Endothelial cell of umbilical vein (primary cell): ENCODE results near the gene PSME3. TPM values are rescaled to one million over a fixed set of nuclear protein-coding genes. Genes with fewer than 3 reads are reported as not detected.

Source experiments
- BruUV-seq: library from RNA; stranded (reverse); fragments of 400-500 nt; replicated peaks from 2 replicates; lab custom pipeline; 2021; lab: Mats Ljungman, UMichigan
- CTCF ChIA-PET: fragments of 300-600, 350-600 bp; sonication (Branson Sonifier 250); formaldehyde crosslinking; loops from one replicate; lab custom pipeline; 2021; ENCODE audit warnings: antibody characterized with exemption, inconsistent platforms; lab: Charles Lee
- POLR2A ChIA-PET: fragments of 300-600, 350-600 bp; sonication (Branson Sonifier 250); formaldehyde crosslinking; loops from one replicate; lab custom pipeline; 2021; ENCODE audit warnings: antibody characterized with exemption, inconsistent platforms; lab: Charles Lee
- DNase-seq: peaks from one replicate; pipeline ENCODE4 v3.0.0-alpha.2; 2011; ENCODE audit warnings: low read depth, low spot score
- FAIRE-seq: peaks from 2 replicates; lab custom pipeline; 2011; peaks lifted over from hg19 to GRCh38; lab: Jason Lieb, UNC
- H2AFZ ChIP-seq: 2 replicates; pipeline ENCODE4 v1.6.0; 2012; ENCODE audit warnings: low read depth, low read length, control low read depth, inconsistent platforms
- H3K27ac ChIP-seq: 2 replicates; pipeline ENCODE4 v1.5.1; 2011; ENCODE audit warnings: low read depth, mild to moderate bottlenecking, control low read depth, low read length, moderate library complexity; ENCODE audit not compliant: insufficient read depth
- H3K27me3 ChIP-seq, 2 experiments: 2 replicates each; pipeline versions ENCODE4 v1.6.0 to v1.6.1; 2011; ENCODE audit warnings: low read length in 2 of 2, mixed read lengths in 1 of 2; ENCODE audit not compliant: control insufficient read depth in 2 of 2, insufficient read depth in 2 of 2
- H3K36me3 ChIP-seq, 2 experiments: 2 replicates in 1 of 2; 3 replicates in 1 of 2; pipeline ENCODE4 v1.5.1; 2011; ENCODE audit warnings: low read length in 2 of 2, mild to moderate bottlenecking in 1 of 2, moderate library complexity in 1 of 2; ENCODE audit not compliant: control insufficient read depth in 2 of 2, insufficient read depth in 2 of 2; ENCODE audit errors: extremely low read depth in 1 of 2
- H3K4me1 ChIP-seq: 3 replicates; pipeline ENCODE4 v1.5.1; 2011; ENCODE audit warnings: mild to moderate bottlenecking, low read length; ENCODE audit not compliant: control insufficient read depth, insufficient read depth; ENCODE audit errors: extremely low read depth
- H3K4me2 ChIP-seq: 2 replicates; pipeline ENCODE4 v1.6.1; 2011; ENCODE audit warnings: low read length, control low read depth, mixed read lengths; ENCODE audit not compliant: insufficient read depth
- H3K4me3 ChIP-seq, 3 experiments: fragments of 200-600 bp in 1 of 3; sonication (generic), shearing (Covaris generic) in 1 of 3; replicated peaks in 1 of 3; 2 replicates each; pipeline ENCODE4 v1.5.1; 2011 to 2016; ENCODE audit warnings: control low read depth in 3 of 3, low read length in 3 of 3, mild to moderate bottlenecking in 2 of 3, inconsistent platforms in 1 of 3, low read depth in 1 of 3, moderate library complexity in 1 of 3; ENCODE audit not compliant: insufficient read depth in 1 of 3
- H3K79me2 ChIP-seq: 2 replicates; pipeline ENCODE4 v1.6.0; 2012; ENCODE audit warnings: low read length, inconsistent platforms; ENCODE audit not compliant: control insufficient read depth, insufficient read depth
- H3K9ac ChIP-seq: replicated peaks from 2 replicates; pipeline ENCODE3; 2011; ENCODE audit warnings: low read length, control low read depth; ENCODE audit not compliant: insufficient read depth; ENCODE audit errors: extremely low read depth
- H3K9me1 ChIP-seq: replicated peaks from 3 replicates; pipeline ENCODE4 v1.6.0; 2011; ENCODE audit warnings: mild to moderate bottlenecking, low read length; ENCODE audit not compliant: control insufficient read depth, insufficient read depth; ENCODE audit errors: extremely low read depth
- H3K9me3 ChIP-seq: replicated peaks from 2 replicates; pipeline ENCODE4 v1.5.1; 2012; ENCODE audit warnings: low read length, inconsistent platforms; ENCODE audit not compliant: control insufficient read depth, insufficient read depth
- H4K20me1 ChIP-seq: replicated peaks from 2 replicates; pipeline ENCODE3; 2011; ENCODE audit warnings: mild to moderate bottlenecking, low read length; ENCODE audit not compliant: control insufficient read depth, insufficient read depth; ENCODE audit errors: extremely low read depth
- EZH2 ChIP-seq: IDR thresholded peaks from 2 replicates; pipeline ENCODE4 v1.6.1; 2012; ENCODE audit warnings: borderline replicate concordance, low read depth, mild to moderate bottlenecking, moderate library complexity, low read length, inconsistent platforms; ENCODE audit not compliant: severe bottlenecking
- FOS ChIP-seq: IDR thresholded peaks from 2 replicates; pipeline ENCODE4 v1.6.1; 2011; ENCODE audit warnings: mild to moderate bottlenecking, low read length, moderate library complexity, borderline replicate concordance; ENCODE audit not compliant: insufficient read depth
- GATA2 ChIP-seq: IDR thresholded peaks from 2 replicates; pipeline ENCODE4 v1.7.0; 2011; ENCODE audit warnings: low read depth, mild to moderate bottlenecking, moderate library complexity, mixed read lengths, low read length; ENCODE audit not compliant: insufficient read length, insufficient read depth
- JUN ChIP-seq: IDR thresholded peaks from 2 replicates; pipeline ENCODE4 v1.6.1; 2011; ENCODE audit warnings: borderline replicate concordance, low read depth; ENCODE audit not compliant: insufficient read length, insufficient read depth
- POLR2A ChIP-seq: IDR thresholded peaks from 2 replicates; pipeline ENCODE4 v1.6.1; 2012; ENCODE audit warnings: low read depth, mild to moderate bottlenecking, control low read depth, low read length
- POLR2AphosphoS5 ChIP-seq: IDR thresholded peaks from 2 replicates; pipeline ENCODE4 v1.6.1; 2012; ENCODE audit warnings: low read depth, mild to moderate bottlenecking, control low read depth, low read length, moderate library complexity; ENCODE audit not compliant: insufficient read depth
- dilution Hi-C: fragments of 300-500 bp; cut with MboI; formaldehyde crosslinking; loops from one replicate; pipeline ENCODE4 v1.15.0; 2019; ENCODE audit warnings: low sequenced_read_pairs; ENCODE audit not compliant: extremely low pct_ligation_motif_present
- intact Hi-C: fragments of 100-400 bp; cut with micrococcal nuclease; formaldehyde crosslinking; loops from one replicate; pipeline ENCODE4 v1.10.0; 2022
- polyA plus RNA-seq, 4 experiments: library from polyadenylated mRNA; depleted of rRNA in 3 of 4; stranded (reverse) in 3 of 4; unstranded in 1 of 4; fragments of >200 nt; gene quantifications; 2 replicates each; pipeline versions ENCODE4 v1.2.1 to v1.2.3, GENCODE V29; 2011 to 2012; ENCODE audit warnings: missing spikeins in 1 of 4
- total RNA-seq: library from RNA; stranded (reverse); gene quantifications from 2 replicates; pipeline ENCODE4 v1.2.3, GENCODE V29; 2021
- TF ChIP-seq, protein P1 (sequence below), 2 donors: IDR thresholded peaks; 1 replicate in 1 of 2; 2 replicates in 1 of 2; pipeline ENCODE4 v1.5.1; 2011; ENCODE audit warnings: low read length in 2 of 2, mild to moderate bottlenecking in 2 of 2, moderate library complexity in 2 of 2, control low read depth in 1 of 2, inconsistent platforms in 1 of 2, low read depth in 1 of 2; ENCODE audit not compliant: insufficient read depth in 1 of 2; ENCODE audit errors: extremely low read depth in 1 of 2

Gene PSME3
- total and polyA plus RNA-seq, 2 donors (not counting 3 experiments of a cell fraction or from before 2014, with no cell fraction given): 98.4 to 126 TPM

- DNase-seq: no peak
- H3K4me3 ChIP-seq: peak overlapping the region; percentile 58 to 81 (median 80)
- POLR2A ChIA-PET: no interaction called here
- CTCF ChIA-PET: interaction anchor here (0.5 to 3.0 kb wide), 6 partner anchors 9 to 164 kb away, joined by 3 to 18 read pairs (median 4); partner anchors contain the start of genes BECN1 and RPL27
- peak overlapping the region; percentile 73 for H3K4me2 ChIP-seq
- intact Hi-C loops: loop anchor here (1.0 kb wide), 1 partner anchor 36 kb away; the partner anchor contains the start of genes CNTD1 and COA3
- FAIRE-seq: no peak
- H3K9me1 ChIP-seq: no peaks in the 10 kb centered on the region
- H3K4me1 ChIP-seq: peaks cover 17% of the 10 kb centered on the region
- peak overlapping the region; percentile 86 for H3K9ac ChIP-seq
- no peaks in the 10 kb centered on the region for H3K9me3 ChIP-seq
- H3K79me2 ChIP-seq: peaks cover 26% of the 10 kb centered on the region
- no peaks in the 10 kb centered on the region for H4K20me1 ChIP-seq
- BruUV-seq: TSS peak; percentile 50
- peaks cover 13 to 15% of the 10 kb centered on the region in 2 experiments for H3K36me3 ChIP-seq
- peaks cover 0 to 3% of the 10 kb centered on the region in 2 experiments for H3K27me3 ChIP-seq
- TF ChIP-seq JUN: no peak
- dilution Hi-C loops: no loop called here
- peak overlapping the region; percentile 68 for H2AFZ ChIP-seq
- peak overlapping the region; percentile 71 for H3K27ac ChIP-seq
Measured at GRCh38 chr17:42833767-42834422, 698 bp downstream of the PSME3 start.

- dilution Hi-C loops: no loop called here
- peaks cover 17% of the 10 kb centered on the region for H3K4me1 ChIP-seq
- FAIRE-seq (no peak), DNase-seq (no peak)
- H3K9me1 ChIP-seq: no peaks in the 10 kb centered on the region
- no peak overlapping the region for H3K27ac ChIP-seq
- H2AFZ ChIP-seq: no peak overlapping the region
- intact Hi-C loops: no loop called here
- ChIA-PET CTCF (interaction anchor here (1.2 to 3.0 kb wide), 4 partner anchors 11 to 93 kb away, joined by 3 to 14 read pairs (median 6); partner anchors contain the start of gene BECN1), POLR2A (no interaction called here)
- H3K27me3 ChIP-seq: no peaks in the 10 kb centered on the region
- no TSS peak for BruUV-seq
- H3K9ac ChIP-seq: no peak overlapping the region
- H3K79me2 ChIP-seq: peaks cover 26% of the 10 kb centered on the region
- no peak overlapping the region for H3K4me2 ChIP-seq
- no peaks in the 10 kb centered on the region for H3K9me3 ChIP-seq
- peaks cover 18% of the 10 kb centered on the region in 2 experiments for H3K36me3 ChIP-seq
- no peak overlapping the region for H3K4me3 ChIP-seq
- TF ChIP-seq, protein P1, sequence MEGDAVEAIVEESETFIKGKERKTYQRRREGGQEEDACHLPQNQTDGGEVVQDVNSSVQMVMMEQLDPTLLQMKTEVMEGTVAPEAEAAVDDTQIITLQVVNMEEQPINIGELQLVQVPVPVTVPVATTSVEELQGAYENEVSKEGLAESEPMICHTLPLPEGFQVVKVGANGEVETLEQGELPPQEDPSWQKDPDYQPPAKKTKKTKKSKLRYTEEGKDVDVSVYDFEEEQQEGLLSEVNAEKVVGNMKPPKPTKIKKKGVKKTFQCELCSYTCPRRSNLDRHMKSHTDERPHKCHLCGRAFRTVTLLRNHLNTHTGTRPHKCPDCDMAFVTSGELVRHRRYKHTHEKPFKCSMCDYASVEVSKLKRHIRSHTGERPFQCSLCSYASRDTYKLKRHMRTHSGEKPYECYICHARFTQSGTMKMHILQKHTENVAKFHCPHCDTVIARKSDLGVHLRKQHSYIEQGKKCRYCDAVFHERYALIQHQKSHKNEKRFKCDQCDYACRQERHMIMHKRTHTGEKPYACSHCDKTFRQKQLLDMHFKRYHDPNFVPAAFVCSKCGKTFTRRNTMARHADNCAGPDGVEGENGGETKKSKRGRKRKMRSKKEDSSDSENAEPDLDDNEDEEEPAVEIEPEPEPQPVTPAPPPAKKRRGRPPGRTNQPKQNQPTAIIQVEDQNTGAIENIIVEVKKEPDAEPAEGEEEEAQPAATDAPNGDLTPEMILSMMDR (IDR thresholded peaks at IDR 0.05; ENCODE audit: extremely low read depth in 1 of 2, insufficient read depth in 1 of 2, low read depth in 1 of 2, low read length in 2 of 2): no peak
- TF ChIP-seq POLR2A (no peak), JUN (no peak), EZH2 (no peak), FOS (no peak), GATA2 (no peak), POLR2AphosphoS5 (no peak)
- H4K20me1 ChIP-seq: no peaks in the 10 kb centered on the region
Measured at GRCh38 chr17:42835732-42836131, 2.5 kb downstream of the PSME3 start.
